Measurements from ENCODE around the gene TMC2. TPM values are rescaled to one million over a fixed set of nuclear protein-coding genes. Genes with fewer than 3 reads are reported as not detected.
A peak's percentile ranks its signal among the peaks of the same experiment; 100 is the strongest.

TMC2 gene
- total RNA-seq, 1 donor from 2014 or later, result not detected

GRCh38 chr20:2663364-2663886 is 127.1 kb downstream of the TMC2 start:
- no peak for TF ChIP-seq CTCF (conservative IDR thresholded peaks at IDR 0.05)
- Mint-ChIP-seq H3K27ac (peak overlapping the region; percentile 95), H3K36me3 (peaks cover 28% of the 10 kb centered on the region), H3K4me1 (ENCODE audit: unreplicated experiment) (peaks cover 14% of the 10 kb centered on the region), H3K27me3 (peaks cover 11% of the 10 kb centered on the region), H3K9me3 (no peaks in the 10 kb centered on the region), H3K4me3 (peak overlapping the region; percentile 92)
- no peak for DNase-seq (ENCODE audit: extremely low spot score, unreplicated experiment)

DNA sequence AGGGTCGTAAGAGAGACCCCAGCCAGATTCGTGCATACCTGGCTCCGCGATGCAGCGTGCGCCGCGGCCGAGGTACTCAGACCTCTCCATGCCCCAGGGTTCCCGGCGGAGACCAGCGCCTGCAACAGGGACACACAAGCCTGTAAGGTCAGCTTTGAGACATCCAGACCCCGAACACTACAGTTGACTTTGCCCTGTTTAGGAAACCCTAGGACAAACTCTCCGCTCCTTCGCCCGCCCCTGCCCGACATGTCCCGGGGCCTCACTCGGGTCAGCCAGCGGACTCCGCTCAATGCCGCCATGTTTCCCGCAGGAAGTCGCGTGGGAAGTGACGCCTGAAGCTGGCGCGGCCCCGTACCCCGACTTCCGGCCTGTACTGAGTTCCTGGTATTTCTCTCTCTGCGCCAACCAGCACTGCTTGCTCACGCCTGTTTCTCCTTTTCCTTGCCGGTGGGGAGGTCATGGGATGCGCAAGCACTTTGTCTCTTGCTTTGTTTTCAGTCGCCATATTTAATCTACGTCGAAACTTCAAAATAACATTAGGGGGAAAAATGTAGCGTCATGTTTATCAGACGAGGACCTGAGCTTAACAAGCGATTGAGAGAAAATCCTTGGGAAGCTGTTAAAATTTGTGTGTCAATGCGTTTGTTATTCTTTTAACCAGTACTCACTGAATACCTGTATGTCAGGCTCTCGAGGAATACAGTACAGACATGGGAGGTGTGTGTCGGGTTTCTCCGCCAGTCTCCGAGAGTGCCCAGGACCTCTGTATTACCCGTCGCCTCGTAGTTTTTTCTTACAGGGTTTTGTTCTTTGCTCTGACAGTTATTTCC is 127.7 kb downstream of the TMC2 start, which contains the start of gene IDH3B:
Gene IDH3B (minus strand): TSS at position 330 of the 833 bp plus-strand sequence. CDS start 28 bp downstream, at position 302.
- H3K27ac Mint-ChIP-seq, result peak within 1 kb of the TSS; percentile 95
- H3K4me1 Mint-ChIP-seq (ENCODE audit: unreplicated experiment), result peaks cover 10% of the 10 kb centered on the region
- H3K4me3 Mint-ChIP-seq, result peak within 1 kb of the TSS; percentile 92
- peak; percentile 92 for DNase-seq (ENCODE audit: extremely low spot score, unreplicated experiment)
- peaks cover 21% of the 10 kb centered on the region for H3K36me3 Mint-ChIP-seq
- TF ChIP-seq CTCF (conservative IDR thresholded peaks at IDR 0.05), result no peak
- no peaks in the 10 kb centered on the region for H3K9me3 Mint-ChIP-seq
- peaks cover 16% of the 10 kb centered on the region for H3K27me3 Mint-ChIP-seq

DNA sequence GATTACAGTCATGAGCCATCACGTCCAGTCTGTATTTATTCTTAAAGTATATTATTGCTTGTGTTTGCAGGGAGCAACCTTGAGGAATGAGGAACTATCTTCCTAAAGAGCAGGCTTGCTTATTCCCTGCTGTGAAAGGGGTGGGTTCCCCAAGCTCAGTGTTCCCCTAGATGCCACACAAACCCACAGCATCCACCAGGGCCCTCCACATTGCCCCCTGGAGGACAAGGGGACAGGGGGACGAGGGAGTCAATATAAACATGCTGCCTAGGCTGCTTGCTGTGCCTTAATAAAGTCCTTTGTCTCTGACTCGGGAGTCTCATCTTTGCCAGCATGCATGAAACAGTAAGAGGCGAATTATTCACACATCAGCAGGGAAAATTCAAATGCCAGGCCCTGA is 135.6 kb downstream of the TMC2 start:
- Mint-ChIP-seq H3K4me3 (no peak overlapping the region), H3K27me3 (peaks cover 42% of the 10 kb centered on the region), H3K27ac (no peak overlapping the region), H3K36me3 (no peaks in the 10 kb centered on the region), H3K4me1 (ENCODE audit: unreplicated experiment) (no peaks in the 10 kb centered on the region), H3K9me3 (no peaks in the 10 kb centered on the region)
- DNase-seq (ENCODE audit: extremely low spot score, unreplicated experiment), result no peak
- TF ChIP-seq CTCF (conservative IDR thresholded peaks at IDR 0.05), result peak; percentile 37

DNA sequence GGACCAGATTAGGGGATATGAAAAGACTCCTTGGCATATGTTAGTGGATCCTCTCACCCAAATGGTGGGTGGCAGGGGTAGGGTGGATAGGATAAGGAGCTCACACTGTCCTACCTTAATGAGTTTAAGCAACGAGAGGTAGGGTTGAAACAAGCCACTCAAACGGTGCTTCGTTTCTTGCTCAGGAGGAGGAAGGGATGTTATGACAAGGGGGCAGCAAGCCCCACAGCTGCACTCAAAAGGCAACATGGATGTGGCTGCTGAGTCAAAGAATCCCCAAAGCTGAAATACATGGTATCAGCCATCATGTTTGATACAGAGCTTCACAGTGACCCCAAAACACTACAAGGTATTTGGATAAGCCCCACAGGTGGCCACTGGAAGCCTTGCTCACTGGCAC is 136.1 kb downstream of the TMC2 start:
- DNase-seq (ENCODE audit: extremely low spot score, unreplicated experiment), result no peak
- no peaks in the 10 kb centered on the region for H3K4me1 Mint-ChIP-seq (ENCODE audit: unreplicated experiment)
- H3K27me3 Mint-ChIP-seq, result peaks cover 46% of the 10 kb centered on the region
- H3K9me3 Mint-ChIP-seq, result no peaks in the 10 kb centered on the region
- no peaks in the 10 kb centered on the region for H3K36me3 Mint-ChIP-seq
- no peak overlapping the region for H3K4me3 Mint-ChIP-seq
- no peak for TF ChIP-seq CTCF (conservative IDR thresholded peaks at IDR 0.05)
- H3K27ac Mint-ChIP-seq, result no peak overlapping the region

DNA sequence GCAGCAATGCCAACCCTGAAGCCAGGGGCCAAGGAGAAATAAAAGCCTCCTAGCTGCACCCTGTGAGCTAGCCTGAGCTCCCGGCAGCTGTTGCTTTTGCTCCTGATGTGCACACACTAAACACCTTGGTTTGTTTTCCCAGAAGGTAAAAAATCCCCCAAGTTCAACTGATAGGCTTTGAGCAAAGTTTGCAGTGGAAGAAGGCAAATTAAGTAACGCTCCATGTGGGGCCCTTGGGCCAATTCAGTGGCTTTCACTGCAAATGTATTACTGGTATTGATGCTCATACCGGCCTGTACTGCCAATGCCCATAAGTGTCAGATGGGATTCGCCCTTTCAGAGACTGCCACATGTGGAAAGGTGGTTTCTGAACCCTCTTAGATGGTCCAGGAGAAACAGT is 137.1 kb downstream of the TMC2 start:
- H3K4me3 Mint-ChIP-seq, result no peak overlapping the region
- H3K9me3 Mint-ChIP-seq, result no peaks in the 10 kb centered on the region
- TF ChIP-seq CTCF (conservative IDR thresholded peaks at IDR 0.05), result no peak
- H3K4me1 Mint-ChIP-seq (ENCODE audit: unreplicated experiment), result no peaks in the 10 kb centered on the region
- H3K36me3 Mint-ChIP-seq, result no peaks in the 10 kb centered on the region
- no peak overlapping the region for H3K27ac Mint-ChIP-seq
- DNase-seq (ENCODE audit: extremely low spot score, unreplicated experiment), result no peak
- H3K27me3 Mint-ChIP-seq, result peaks cover 43% of the 10 kb centered on the region

All from type B pancreatic cell (in vitro differentiated cells).